22Rv1 (cell line): ENCODE results near the gene SETD9.

Experiments used
- H3K27ac ChIP-seq: fragments of 450-650 bp; 2 replicates; pipeline ENCODE4 v1.5.1; 2017
- CTCF ChIP-seq: fragments of 450-650 bp; IDR thresholded peaks from 2 replicates; pipeline ENCODE4 v1.5.1; 2017; ENCODE audit warnings: mild to moderate bottlenecking
- ZFX ChIP-seq: fragments of 450-650 bp; IDR thresholded peaks from 2 replicates; pipeline ENCODE4 v1.6.1; 2017; ENCODE audit warnings: antibody characterized with exemption, borderline replicate concordance

SETD9 gene

GRCh38 chr5:56954262-56954661 is 44.9 kb downstream of the SETD9 start:
- no peak overlapping the region for H3K27ac ChIP-seq
- TF ChIP-seq ZFX (no peak), CTCF (no peak)

- TF ChIP-seq ZFX, result no peak
- TF ChIP-seq CTCF, result no peak
- H3K27ac ChIP-seq, result no peak overlapping the region
These were observed 49.2 kb downstream of the SETD9 start for GRCh38 chr5:56958595-56958994.

- H3K27ac ChIP-seq, result no peak overlapping the region
- no peak for TF ChIP-seq ZFX
- no peak for TF ChIP-seq CTCF
These were observed 49.9 kb downstream of the SETD9 start for GRCh38 chr5:56959326-56959725.

GRCh38 chr5:56961746-56962145 is 52.4 kb downstream of the SETD9 start:
- H3K27ac ChIP-seq, result no peak overlapping the region
- TF ChIP-seq ZFX (no peak), CTCF (no peak)

GRCh38 chr5:56962286-56962685 is 52.9 kb downstream of the SETD9 start:
- TF ChIP-seq ZFX, result no peak

GRCh38 chr5:56963246-56963645 is 53.9 kb downstream of the SETD9 start:
- no peak overlapping the region for H3K27ac ChIP-seq
- TF ChIP-seq CTCF (no peak), ZFX (no peak)

More at GRCh38 chr5:56962286-56962685, 52.9 kb downstream of the SETD9 start:
- H3K27ac ChIP-seq, result no peak overlapping the region

GRCh38 chr5:56964173-56964572 is 54.8 kb downstream of the SETD9 start:
- no peak for TF ChIP-seq ZFX
- H3K27ac ChIP-seq, result no peak overlapping the region
